Fibroblast of lung (primary cell): Measurements from ENCODE around the gene LRCH4. TPM values are rescaled to one million over a fixed set of nuclear protein-coding genes. Genes with fewer than 3 reads are reported as not detected.

ENCODE experiments used
- DNase-seq, 2 donors: peaks; one replicate each; pipeline versions ENCODE4 v3.0.0 to v3.0.0-alpha.2; 2010; ENCODE audit warnings: low read depth in 2 of 2
- H2AFZ ChIP-seq: 2 replicates; pipeline ENCODE4 v1.5.1; 2012; ENCODE audit warnings: low read length, control low read depth, inconsistent platforms
- H3K27ac ChIP-seq: 2 replicates; pipeline ENCODE4 v1.5.1; 2011; ENCODE audit warnings: low read length, control low read depth; ENCODE audit not compliant: insufficient read depth
- H3K27me3 ChIP-seq: 2 replicates; pipeline ENCODE4 v1.5.1; 2011; ENCODE audit warnings: mild to moderate bottlenecking, low read length; ENCODE audit not compliant: control insufficient read depth, insufficient read depth
- H3K36me3 ChIP-seq: 2 replicates; pipeline ENCODE4 v1.5.1; 2011; ENCODE audit warnings: low read length; ENCODE audit not compliant: control insufficient read depth, insufficient read depth
- H3K4me1 ChIP-seq: 2 replicates; pipeline ENCODE4 v1.5.1; 2011; ENCODE audit warnings: low read length; ENCODE audit not compliant: control insufficient read depth, insufficient read depth; ENCODE audit errors: extremely low read depth
- H3K4me2 ChIP-seq: 2 replicates; pipeline ENCODE4 v1.5.1; 2011; ENCODE audit warnings: low read length, control low read depth; ENCODE audit not compliant: insufficient read depth; ENCODE audit errors: extremely low read depth
- H3K4me3 ChIP-seq, 4 experiments: fragments of 200-600 bp in 1 of 4; sonication (generic) in 1 of 4; replicated peaks in 1 of 4; 2 replicates each; pipeline ENCODE4 v1.5.1; 2011 to 2016; ENCODE audit warnings: low read length in 4 of 4, low read depth in 3 of 4, mild to moderate bottlenecking in 3 of 4, control low read depth in 2 of 4, inconsistent platforms in 1 of 4, mixed read lengths in 1 of 4; ENCODE audit not compliant: insufficient read depth in 1 of 4; ENCODE audit errors: control extremely low read depth in 1 of 4
- H3K79me2 ChIP-seq: 2 replicates; pipeline ENCODE4 v1.5.1; 2012; ENCODE audit warnings: mild to moderate bottlenecking, low read length, inconsistent platforms; ENCODE audit not compliant: control insufficient read depth, insufficient read depth
- H3K9ac ChIP-seq: 2 replicates; pipeline ENCODE4 v1.5.1; 2011; ENCODE audit warnings: mild to moderate bottlenecking, low read length, control low read depth; ENCODE audit not compliant: insufficient read depth
- H3K9me3 ChIP-seq: 2 replicates; pipeline ENCODE4 v1.5.1; 2012; ENCODE audit warnings: low read depth, low read length; ENCODE audit not compliant: control insufficient read depth, insufficient read depth
- H4K20me1 ChIP-seq: 2 replicates; pipeline ENCODE4 v1.5.1; 2011; ENCODE audit warnings: low read length; ENCODE audit not compliant: control insufficient read depth, insufficient read depth; ENCODE audit errors: extremely low read depth
- CTCF ChIP-seq, 2 donors: IDR thresholded peaks in 1 of 2; conservative IDR thresholded peaks in 1 of 2; 1 replicate in 1 of 2; 2 replicates in 1 of 2; pipeline ENCODE4 v1.5.1; 2011 to 2012; ENCODE audit warnings: low read length in 2 of 2, control low read depth in 1 of 2, inconsistent platforms in 1 of 2, low read depth in 1 of 2, mild to moderate bottlenecking in 1 of 2
- EZH2 ChIP-seq: IDR thresholded peaks from 2 replicates; pipeline ENCODE4 v1.5.1; 2012; ENCODE audit warnings: low read length, control low read depth, mild to moderate bottlenecking; ENCODE audit errors: missing control alignments
- polyA plus RNA-seq, 2 donors: library from polyadenylated mRNA; depleted of rRNA in 1 of 2; stranded (reverse) in 1 of 2; unstranded in 1 of 2; fragments of >200 nt; gene quantifications; 2 replicates each; pipeline ENCODE4 v1.2.1, GENCODE V29; 2011 to 2012; ENCODE audit warnings: missing spikeins in 1 of 2
- total RNA-seq: library from RNA; depleted of rRNA; stranded (reverse); fragments of >200 nt; gene quantifications from 2 replicates; pipeline ENCODE4 v1.2.1, GENCODE V29; 2014

Gene LRCH4
- total and polyA plus RNA-seq, 2 donors (not counting 1 experiment from before 2014, with no cell fraction given), result 7.3 to 11.6 TPM

GRCh38 chr7:100603726-100604027 lies 17.7 kb upstream of the LRCH4 start:
- Histone ChIP-seq H3K9ac (peak overlapping the region; percentile 60), H3K4me3 (peak overlapping the region; percentile 65 to 98 (median 92)), H2AFZ (no peak overlapping the region), H3K9me3 (no peaks in the 10 kb centered on the region), H3K79me2 (peaks cover 20% of the 10 kb centered on the region), H3K27me3 (no peaks in the 10 kb centered on the region), H3K27ac (peak overlapping the region; percentile 79), H4K20me1 (no peaks in the 10 kb centered on the region), H3K4me2 (peak overlapping the region; percentile 92), H3K4me1 (peaks cover 4% of the 10 kb centered on the region), H3K36me3 (peaks cover 19% of the 10 kb centered on the region)
- TF ChIP-seq EZH2, result no peak
- TF ChIP-seq CTCF (conservative IDR thresholded peaks at IDR 0.05 in 1 of 2, IDR thresholded peaks at IDR 0.05 in 1 of 2; ENCODE audit: low read depth in 1 of 2, low read length in 2 of 2), result no peak
- DNase-seq, result peak; percentile 35 to 48

GRCh38 chr7:100602889-100603725 lies 17.2 kb upstream of the LRCH4 start:
- peak overlapping the region; percentile 92 for H3K4me2 ChIP-seq
- H3K79me2 ChIP-seq, result peaks cover 20% of the 10 kb centered on the region
- H3K4me1 ChIP-seq, result peaks cover 4% of the 10 kb centered on the region
- TF ChIP-seq CTCF (conservative IDR thresholded peaks at IDR 0.05 in 1 of 2, IDR thresholded peaks at IDR 0.05 in 1 of 2; ENCODE audit: low read depth in 1 of 2, low read length in 2 of 2) (no peak), EZH2 (no peak)
- no peaks in the 10 kb centered on the region for H3K27me3 ChIP-seq
- peak overlapping the region; percentile 61 for H3K9ac ChIP-seq
- DNase-seq, result peak; percentile 86 to 87
- H3K27ac ChIP-seq, result peak overlapping the region; percentile 79
- peak overlapping the region; percentile 65 to 98 (median 92) for H3K4me3 ChIP-seq
- no peaks in the 10 kb centered on the region for H3K9me3 ChIP-seq
- peaks cover 19% of the 10 kb centered on the region for H3K36me3 ChIP-seq
- H2AFZ ChIP-seq, result no peak overlapping the region
- H4K20me1 ChIP-seq, result no peaks in the 10 kb centered on the region

GRCh38 chr7:100600730-100601038 lies 14.8 kb upstream of the LRCH4 start:
- H3K9me3 ChIP-seq, result no peaks in the 10 kb centered on the region
- peaks cover 20% of the 10 kb centered on the region for H3K79me2 ChIP-seq
- no peaks in the 10 kb centered on the region for H3K27me3 ChIP-seq
- no peak for DNase-seq
- H3K4me2 ChIP-seq, result no peak overlapping the region
- TF ChIP-seq CTCF (conservative IDR thresholded peaks at IDR 0.05 in 1 of 2, IDR thresholded peaks at IDR 0.05 in 1 of 2; ENCODE audit: low read depth in 1 of 2, low read length in 2 of 2) (no peak), EZH2 (no peak)
- peaks cover 4% of the 10 kb centered on the region for H3K4me1 ChIP-seq
- H3K36me3 ChIP-seq, result peaks cover 6% of the 10 kb centered on the region
- no peak overlapping the region for H2AFZ ChIP-seq
- H3K4me3 ChIP-seq, result no peak overlapping the region
- H3K27ac ChIP-seq, result no peak overlapping the region
- H3K9ac ChIP-seq, result no peak overlapping the region
- no peaks in the 10 kb centered on the region for H4K20me1 ChIP-seq
